HL-60 (cell line): ENCODE measurements around the gene DNAL4.
A peak's percentile ranks its signal among the peaks of the same experiment; 100 is the strongest.

ENCODE experiments used
- POLR2AphosphoS5 ChIP-seq: IDR thresholded peaks from 2 replicates; pipeline ENCODE4 v1.6.1; 2012; ENCODE audit warnings: low read depth
- TF ChIP-seq, protein P1 (sequence below): IDR thresholded peaks from one replicate; pipeline ENCODE4 v1.5.1; 2011; ENCODE audit warnings: low read length, control low read depth, inconsistent platforms; ENCODE audit not compliant: insufficient read depth

DNA sequence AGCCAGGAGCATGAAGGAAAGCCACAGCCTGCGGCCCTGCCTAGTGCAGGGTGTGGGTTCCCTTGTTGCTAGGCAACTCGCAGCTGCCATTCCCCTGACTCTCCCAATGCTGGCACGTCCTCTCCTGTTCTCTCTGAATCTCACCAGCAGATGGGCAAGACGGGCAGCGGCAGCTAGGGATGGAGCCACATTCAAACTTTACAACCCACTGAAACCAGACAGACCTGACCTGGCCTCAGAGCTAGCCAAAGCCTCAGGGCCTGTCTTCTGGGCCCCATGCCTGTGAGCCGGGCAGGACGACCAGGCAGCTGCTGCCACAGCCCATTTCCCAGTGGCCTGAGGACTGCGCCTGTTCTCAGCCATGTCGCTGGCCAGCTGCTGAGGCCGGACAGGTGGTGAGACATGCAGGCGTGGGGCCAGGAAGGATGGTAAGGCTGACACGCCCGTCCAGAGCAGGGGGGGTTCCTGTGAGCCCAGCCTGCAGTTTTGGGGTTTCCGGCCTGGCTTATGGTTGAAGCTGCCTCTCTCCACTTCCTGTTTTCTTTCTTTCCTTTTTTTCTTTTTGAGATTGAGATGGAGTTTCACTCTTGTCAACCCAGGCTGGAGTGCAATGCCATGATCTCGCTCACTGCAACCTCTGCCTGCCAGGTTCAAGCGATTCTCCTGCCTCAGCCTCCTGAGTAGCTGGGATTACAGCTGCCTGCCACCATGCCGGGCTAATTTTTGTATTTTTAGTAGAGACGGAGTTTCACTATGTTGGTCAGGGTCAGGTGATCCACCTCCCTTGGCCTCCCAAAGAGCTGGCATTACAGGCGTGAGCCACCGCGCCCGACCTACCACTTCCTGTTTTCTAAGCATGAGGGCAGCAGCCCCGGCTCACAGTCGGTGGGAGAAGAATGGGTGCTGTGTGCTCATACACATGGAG lies 42.3 kb downstream of the DNAL4 start:
- TF ChIP-seq, protein P1, sequence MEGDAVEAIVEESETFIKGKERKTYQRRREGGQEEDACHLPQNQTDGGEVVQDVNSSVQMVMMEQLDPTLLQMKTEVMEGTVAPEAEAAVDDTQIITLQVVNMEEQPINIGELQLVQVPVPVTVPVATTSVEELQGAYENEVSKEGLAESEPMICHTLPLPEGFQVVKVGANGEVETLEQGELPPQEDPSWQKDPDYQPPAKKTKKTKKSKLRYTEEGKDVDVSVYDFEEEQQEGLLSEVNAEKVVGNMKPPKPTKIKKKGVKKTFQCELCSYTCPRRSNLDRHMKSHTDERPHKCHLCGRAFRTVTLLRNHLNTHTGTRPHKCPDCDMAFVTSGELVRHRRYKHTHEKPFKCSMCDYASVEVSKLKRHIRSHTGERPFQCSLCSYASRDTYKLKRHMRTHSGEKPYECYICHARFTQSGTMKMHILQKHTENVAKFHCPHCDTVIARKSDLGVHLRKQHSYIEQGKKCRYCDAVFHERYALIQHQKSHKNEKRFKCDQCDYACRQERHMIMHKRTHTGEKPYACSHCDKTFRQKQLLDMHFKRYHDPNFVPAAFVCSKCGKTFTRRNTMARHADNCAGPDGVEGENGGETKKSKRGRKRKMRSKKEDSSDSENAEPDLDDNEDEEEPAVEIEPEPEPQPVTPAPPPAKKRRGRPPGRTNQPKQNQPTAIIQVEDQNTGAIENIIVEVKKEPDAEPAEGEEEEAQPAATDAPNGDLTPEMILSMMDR, result no peak
- peak; percentile 98 for TF ChIP-seq POLR2AphosphoS5
